HFF-Myc (cell line): ENCODE data around the gene DDX41.

Source experiments
- DNase-seq: peaks from one replicate; pipeline ENCODE4 v3.0.0-alpha.2; 2011; ENCODE audit warnings: low read depth; ENCODE audit errors: extremely low read depth
- H3K4me3 ChIP-seq: replicated peaks from 2 replicates; pipeline ENCODE4 v1.5.1; 2011; ENCODE audit warnings: low read depth, mild to moderate bottlenecking, control low read depth, low read length
- CTCF ChIP-seq: IDR thresholded peaks from 2 replicates; pipeline ENCODE4 v1.5.1; 2012; ENCODE audit warnings: mild to moderate bottlenecking, low read depth, low read length, control low read depth; ENCODE audit errors: missing control alignments

The DDX41 gene

GRCh38 chr5:177529247-177530203, 12.8 kb upstream of the DDX41 start:
- no peak overlapping the region for H3K4me3 ChIP-seq
- no peak for DNase-seq
- TF ChIP-seq CTCF = no peak

- no peak for TF ChIP-seq CTCF
- DNase-seq = no peak
- no peak overlapping the region for H3K4me3 ChIP-seq
These were observed 11.9 kb upstream of the DDX41 start for GRCh38 chr5:177528631-177529030.

- TF ChIP-seq CTCF = no peak
- DNase-seq = no peak
These were observed 10.8 kb upstream of the DDX41 start for GRCh38 chr5:177527595-177527994.

GRCh38 chr5:177526791-177527190, 10.0 kb upstream of the DDX41 start:
- no peak for DNase-seq
- H3K4me3 ChIP-seq = no peak overlapping the region
- no peak for TF ChIP-seq CTCF

More at GRCh38 chr5:177527595-177527994, 10.8 kb upstream of the DDX41 start:
- no peak overlapping the region for H3K4me3 ChIP-seq

- TF ChIP-seq CTCF = no peak
- H3K4me3 ChIP-seq = no peak overlapping the region
These were observed 9.4 kb upstream of the DDX41 start for GRCh38 chr5:177526191-177526590.

GRCh38 chr5:177524941-177525655, 8.3 kb upstream of the DDX41 start:
- no peak for TF ChIP-seq CTCF
- no peak overlapping the region for H3K4me3 ChIP-seq
- DNase-seq = no peak

More at GRCh38 chr5:177526191-177526590, 9.4 kb upstream of the DDX41 start:
- DNase-seq = no peak
